Activated CD8-positive, alpha-beta memory T cell treated with anti-CD3 and anti-CD28 coated beads, Interleukin-2, amount 50 U/mL, for 24 hours (primary cell): ENCODE results near the gene DNAJC7.
"Not testable (repeated sequence)": the region's sequence is repeated elsewhere in the genome, so short reads cannot be mapped to it uniquely, and the experiment has no call there.

Source experiments
- DNase-seq: peaks from one replicate; pipeline ENCODE4 v3.0.0-alpha.2; 2020; ENCODE audit errors: extremely low read depth

Gene DNAJC7

GRCh38 chr17:41957031-41957868, 60.0 kb downstream of the DNAJC7 start:
- no peak for DNase-seq

- no peak for DNase-seq
Observed at GRCh38 chr17:41956522-41956921, 60.7 kb downstream of the DNAJC7 start.

GRCh38 chr17:41948762-41949460, 68.3 kb downstream of the DNAJC7 start:
- DNase-seq, result no peak

- DNase-seq, result no peak
Observed at GRCh38 chr17:41944943-41945342, 72.3 kb downstream of the DNAJC7 start.

GRCh38 chr17:41943492-41943891, 73.7 kb downstream of the DNAJC7 start:
- DNase-seq, result no peak

- DNase-seq, result no peak
Observed at GRCh38 chr17:41942626-41943373, 74.4 kb downstream of the DNAJC7 start.

GRCh38 chr17:41941168-41941567, 76.1 kb downstream of the DNAJC7 start:
- DNase-seq, result no peak

GRCh38 chr17:41939693-41940090, 77.5 kb downstream of the DNAJC7 start:
- no peak for DNase-seq

- DNase-seq, result no peak
Observed at GRCh38 chr17:41939044-41939692, 78.1 kb downstream of the DNAJC7 start.

GRCh38 chr17:41937970-41938954, 79.0 kb downstream of the DNAJC7 start:
- DNase-seq, result no peak

- no peak for DNase-seq
Observed at GRCh38 chr17:41935641-41936040, 81.6 kb downstream of the DNAJC7 start.

GRCh38 chr17:41932816-41933389, 84.3 kb downstream of the DNAJC7 start:
- DNase-seq, result no peak

- not testable (repeated sequence) for DNase-seq
Observed at GRCh38 chr17:41931715-41932114, 85.5 kb downstream of the DNAJC7 start.

- DNase-seq, result not testable (repeated sequence)
Observed at GRCh38 chr17:41930833-41931156, 86.4 kb downstream of the DNAJC7 start.

- DNase-seq, result peak; percentile 97
Observed at GRCh38 chr17:41930009-41930832, 87.0 kb downstream of the DNAJC7 start, which contains the start of gene ODAD4. TSS of gene ODAD4 (plus strand) at chr17:41930617. CDS start at chr17:41930724, 107 bp downstream.

- no peak for DNase-seq
Observed at GRCh38 chr17:41928693-41929251, 88.5 kb downstream of the DNAJC7 start.
